ENCODE measurements around the gene RIPOR3.
"Not testable (repeated sequence)": the region's sequence is repeated elsewhere in the genome, so short reads cannot be mapped to it uniquely, and the experiment has no call there.

Gene RIPOR3

DNA sequence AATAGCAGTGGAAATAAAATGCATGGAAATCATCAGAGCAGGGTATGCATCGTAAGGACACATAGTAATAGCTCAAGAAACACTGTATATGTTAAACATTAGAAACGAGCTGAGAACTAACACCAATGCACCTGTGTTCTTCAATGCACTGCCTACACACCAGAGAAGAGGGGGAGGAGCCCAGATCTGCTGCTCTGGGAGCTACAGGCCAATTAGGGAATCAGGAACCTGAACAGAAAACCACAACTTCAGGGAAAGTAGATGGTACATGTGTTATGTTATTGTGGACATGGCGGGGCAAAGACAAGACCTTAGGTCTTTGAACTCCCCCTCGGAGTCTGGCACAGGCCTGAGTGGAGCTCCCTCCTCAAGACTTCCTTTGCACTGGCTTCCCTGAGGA lies 39.7 kb downstream of the RIPOR3 start:
- DNase-seq, result no peak

DNA sequence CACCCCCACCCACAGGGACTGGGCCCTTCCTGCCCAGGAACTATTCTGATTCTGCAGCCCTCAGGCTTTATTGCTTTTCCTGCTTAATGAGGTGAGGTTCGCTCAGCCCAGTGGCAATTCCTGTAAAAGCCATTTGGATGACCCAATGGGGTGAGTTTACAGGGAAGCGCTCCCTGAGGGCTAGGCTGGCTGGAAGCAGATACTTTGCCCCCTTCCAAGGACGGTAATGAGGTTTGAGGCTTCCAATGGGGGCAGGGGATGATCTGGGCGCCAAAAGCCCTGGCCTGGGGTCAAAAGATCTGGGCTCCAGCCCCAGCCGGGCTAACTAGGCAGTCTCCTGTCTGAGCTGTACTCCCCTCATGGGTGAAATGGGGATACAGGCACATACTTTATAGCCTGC lies 41.8 kb downstream of the RIPOR3 start:
- no peak for DNase-seq

DNA sequence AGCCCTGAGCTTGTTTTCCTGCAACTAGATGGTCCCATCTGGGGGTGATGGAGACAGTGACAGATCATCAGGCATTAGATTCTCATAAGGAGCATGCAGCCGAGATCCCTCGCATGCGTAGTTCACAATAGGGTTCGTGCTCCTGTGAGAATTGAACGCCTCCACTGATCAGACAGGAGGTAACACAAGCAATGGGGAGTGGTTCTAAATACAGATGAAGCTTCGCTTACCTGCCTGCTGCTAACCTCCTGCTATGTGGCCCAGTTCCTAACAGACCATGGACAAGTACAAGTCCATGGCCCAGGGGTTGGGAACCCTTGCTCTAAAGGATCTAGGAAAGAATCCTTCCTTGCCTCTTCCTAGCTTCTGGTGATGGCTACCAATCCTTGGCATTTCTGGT lies 42.7 kb downstream of the RIPOR3 start:
- no peak for DNase-seq

- no peak for DNase-seq
Measured at GRCh38 chr20:50646483-50646996, 44.8 kb downstream of the RIPOR3 start.

- DNase-seq, result no peak
Measured at GRCh38 chr20:50645253-50646068, 45.9 kb downstream of the RIPOR3 start.

DNA sequence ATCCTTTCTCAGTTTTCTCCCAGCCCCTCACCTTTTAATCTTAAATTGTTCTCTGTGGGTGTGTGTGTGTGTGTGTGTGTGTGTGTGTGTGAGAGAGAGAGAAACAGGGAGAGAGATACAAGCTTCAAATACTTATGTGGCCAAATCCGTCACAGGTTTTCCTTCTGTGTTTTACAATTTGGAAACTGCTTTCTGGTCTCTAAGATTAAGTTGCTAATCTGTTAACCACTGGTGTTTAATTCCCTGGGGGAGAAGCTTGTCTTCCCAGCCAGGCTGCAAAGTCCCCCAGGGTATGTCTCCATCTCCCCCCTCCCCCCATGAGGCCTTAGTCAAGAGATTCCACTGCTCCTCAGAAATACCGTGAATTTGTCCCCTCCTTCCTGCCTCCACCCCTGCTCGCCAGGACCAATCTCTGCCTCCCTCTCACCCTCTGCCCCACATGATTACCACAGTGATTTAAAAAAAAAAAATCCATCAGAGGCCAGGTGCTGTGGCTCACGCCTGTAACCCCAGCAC lies 49.0 kb downstream of the RIPOR3 start:
- no peak for DNase-seq

- not testable (repeated sequence) for DNase-seq
Measured at GRCh38 chr20:50641625-50642287, 49.6 kb downstream of the RIPOR3 start.

- not testable (repeated sequence) for DNase-seq
Measured at GRCh38 chr20:50639971-50640711, 51.2 kb downstream of the RIPOR3 start.

DNA sequence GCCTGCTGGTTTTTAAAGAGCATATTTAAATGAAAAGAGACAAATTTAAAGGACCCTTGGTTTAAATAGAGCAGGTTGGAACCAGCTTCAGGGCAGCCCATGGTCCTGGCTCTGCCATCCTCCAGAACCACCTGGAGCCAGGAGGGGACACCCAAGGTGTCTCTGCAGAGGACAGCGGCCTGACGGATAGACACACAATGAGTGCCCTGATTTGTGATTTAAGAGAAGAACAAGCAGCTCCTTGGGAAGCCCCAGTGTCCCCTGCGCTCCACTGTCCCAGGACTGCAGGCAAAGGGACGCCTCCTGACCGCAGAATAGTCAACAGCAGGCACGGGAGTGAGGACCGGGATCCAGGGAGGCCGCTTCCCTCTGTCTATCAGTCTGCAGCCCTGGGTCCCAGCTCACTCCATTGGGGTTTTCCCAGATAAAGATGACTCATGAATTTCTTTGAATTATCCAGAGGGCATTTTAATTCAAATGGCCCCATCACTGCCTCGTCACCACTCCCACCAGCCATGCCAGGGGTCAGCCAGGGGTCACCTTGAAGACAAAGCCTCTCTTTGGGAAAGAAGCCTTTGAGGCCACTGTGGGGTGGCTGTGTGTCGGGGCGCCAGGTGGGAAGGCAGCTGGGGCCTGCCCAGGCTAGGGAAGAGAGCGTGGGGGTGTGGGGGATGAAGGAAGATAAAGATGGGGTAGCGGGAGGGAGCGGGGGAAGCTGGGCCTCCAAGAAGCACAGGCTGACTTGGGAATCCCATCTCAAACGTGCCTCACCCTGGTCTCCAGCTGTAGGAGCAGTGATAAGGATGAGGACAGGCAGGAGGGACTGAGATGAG lies 53.1 kb downstream of the RIPOR3 start:
- not testable (repeated sequence) for DNase-seq

DNA sequence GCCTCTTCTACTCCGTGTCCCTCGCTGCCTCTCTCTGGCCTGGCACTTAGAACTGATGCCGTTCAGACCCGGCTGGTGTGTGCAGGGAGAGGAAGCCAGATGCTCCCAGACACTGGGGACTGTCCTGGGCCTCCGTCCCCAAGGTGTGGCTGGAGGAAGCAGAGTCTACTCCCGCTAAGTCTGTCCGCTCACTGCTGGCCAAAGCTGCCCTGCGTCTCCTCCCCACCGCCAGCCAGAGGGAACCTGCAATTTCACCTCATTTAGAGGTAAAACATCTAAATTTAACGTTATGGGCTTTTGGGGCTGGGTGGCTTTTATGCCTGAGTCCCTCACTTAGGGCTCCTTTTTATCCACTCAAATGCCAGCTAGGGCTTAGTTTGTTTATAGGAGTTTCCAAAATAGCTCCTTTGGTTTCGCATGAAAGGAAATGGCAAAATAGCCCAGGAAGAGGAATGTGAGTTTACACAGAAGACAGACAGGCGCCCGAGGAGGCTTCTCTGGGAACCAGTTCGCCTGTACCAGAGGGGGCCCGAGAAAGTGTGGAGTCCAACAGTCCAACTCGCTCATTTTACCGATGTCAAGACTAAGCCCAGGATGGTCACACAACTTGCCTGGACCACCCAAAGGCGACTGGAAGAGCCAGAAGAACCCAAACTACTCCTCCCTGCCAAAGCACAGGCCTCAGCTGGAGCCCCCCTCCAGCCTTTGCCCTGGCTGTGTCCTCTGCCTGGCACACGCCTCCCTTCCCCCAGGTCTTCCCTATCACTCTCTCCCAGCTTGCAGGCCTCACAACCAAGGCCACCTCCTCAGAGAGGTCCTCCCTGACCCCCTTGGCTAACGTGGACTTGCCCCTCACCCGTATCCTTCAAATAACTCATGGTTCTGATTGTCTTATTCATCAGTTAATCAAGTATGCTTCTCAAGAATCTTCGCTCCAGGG lies 54.5 kb downstream of the RIPOR3 start:
- no peak for DNase-seq

- DNase-seq, result no peak
Measured at GRCh38 chr20:50635676-50636600, 55.4 kb downstream of the RIPOR3 start.

GRCh38 chr20:50635014-50635557 lies 56.3 kb downstream of the RIPOR3 start:
- no peak for DNase-seq

GRCh38 chr20:50634191-50634590 lies 57.2 kb downstream of the RIPOR3 start:
- DNase-seq, result no peak

- no peak for DNase-seq
Measured at GRCh38 chr20:50633361-50633760, 58.0 kb downstream of the RIPOR3 start.

GRCh38 chr20:50632701-50633100 lies 58.6 kb downstream of the RIPOR3 start:
- DNase-seq, result no peak

DNA sequence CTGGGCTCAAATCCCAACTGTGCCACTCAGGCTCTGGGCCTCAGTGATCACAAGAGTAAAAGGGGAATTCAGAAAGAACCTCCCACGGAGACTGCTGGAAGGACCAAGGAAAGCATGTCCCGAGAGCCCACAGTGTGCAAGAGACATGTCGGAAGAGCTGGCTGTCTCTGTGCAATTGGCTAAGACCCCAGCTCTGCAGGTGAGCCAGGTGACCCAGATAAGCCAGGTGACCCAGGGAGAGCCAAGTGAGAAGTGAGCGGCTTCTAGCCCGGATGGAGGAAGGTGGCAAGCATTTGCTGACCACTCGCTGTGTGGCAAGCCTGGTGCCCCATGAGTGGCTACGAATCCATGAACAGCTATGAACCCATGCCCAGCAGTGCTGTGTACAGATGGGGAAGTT lies 59.1 kb downstream of the RIPOR3 start:
- no peak for DNase-seq

DNA sequence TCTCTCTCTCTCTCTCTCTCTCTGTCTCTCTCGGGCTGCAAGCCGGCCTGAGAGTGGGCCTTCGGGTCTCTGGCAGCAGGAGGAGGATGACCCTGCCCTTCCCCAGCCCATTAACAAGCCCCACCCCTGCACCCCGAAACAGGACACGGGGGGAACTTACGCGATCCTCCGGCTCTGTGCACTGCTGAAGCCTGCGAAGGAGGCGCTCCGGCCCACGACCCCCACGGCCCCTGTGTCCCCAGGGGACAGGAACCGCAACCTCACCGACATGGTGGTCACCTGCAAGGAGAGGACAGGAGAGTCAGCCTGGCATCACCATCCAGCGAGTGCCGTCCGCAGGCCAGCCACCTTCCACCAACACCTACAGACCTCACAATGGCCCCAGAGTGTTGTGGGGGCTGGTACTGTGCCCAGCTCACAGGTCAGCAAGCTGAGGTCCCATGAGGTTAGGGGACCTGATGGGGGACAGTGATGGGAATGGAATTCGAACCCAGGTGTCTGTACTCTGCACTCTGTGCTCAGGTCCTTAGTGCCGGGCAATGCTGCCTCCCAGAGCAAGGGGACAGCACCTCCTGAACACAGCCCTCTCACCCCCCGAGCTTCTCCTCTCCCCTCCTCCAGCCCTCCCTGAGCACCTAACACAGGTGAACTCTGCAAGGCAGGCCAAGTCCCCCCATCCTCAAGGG lies 60.6 kb downstream of the RIPOR3 start:
- DNase-seq, result no peak

GRCh38 chr20:50629670-50630045 lies 61.7 kb downstream of the RIPOR3 start:
- DNase-seq, result no peak
